AG04450 (cell line): Measurements from ENCODE around the gene TFAP2E. TPM values are rescaled to one million over a fixed set of nuclear protein-coding genes. Genes with fewer than 3 reads are reported as not detected.

ENCODE experiments used
- CTCF ChIA-PET: fragments of 300-600, 350-600 bp; formaldehyde crosslinking; extraction: SDS; loops from one replicate; lab custom pipeline; 2022; ENCODE audit warnings: antibody characterized with exemption, inconsistent platforms; lab: Charles Lee
- POLR2A ChIA-PET: fragments of 350-600 bp; formaldehyde crosslinking; extraction: SDS; loops from one replicate; lab custom pipeline; 2021; ENCODE audit warnings: antibody characterized with exemption, inconsistent platforms; lab: Yijun Ruan, JAX
- DNase-seq: peaks from one replicate; pipeline ENCODE4 v3.0.0-alpha.2; 2011; ENCODE audit warnings: low read depth, low spot score
- H3K27ac ChIP-seq: one replicate; pipeline ENCODE4 v1.5.1; 2012; ENCODE audit warnings: low read depth, low read length, control low read depth
- H3K27me3 ChIP-seq: one replicate; pipeline ENCODE4 v1.6.0; 2012; ENCODE audit warnings: low read length; ENCODE audit not compliant: control insufficient read depth, insufficient read depth
- H3K4me3 ChIP-seq: 2 replicates; pipeline ENCODE4 v1.5.1; 2011; ENCODE audit warnings: mild to moderate bottlenecking, low read depth, low read length, control low read depth
- H3K9me3 ChIP-seq: 2 replicates; pipeline ENCODE4 v1.5.1; 2012; ENCODE audit warnings: low read length; ENCODE audit not compliant: control insufficient read depth, insufficient read depth
- CTCF ChIP-seq: IDR thresholded peaks from 2 replicates; pipeline ENCODE4 v1.5.1; 2011; ENCODE audit warnings: low read depth, low read length, control low read depth, inconsistent platforms
- polyA plus RNA-seq: library from polyadenylated mRNA; depleted of rRNA; stranded (reverse); fragments of >200 nt; gene quantifications from 2 replicates; pipeline ENCODE4 v1.2.3, GENCODE V29; 2011

The TFAP2E gene
- polyA plus RNA-seq, 1 experiment, result 0.05 TPM

- no peak overlapping the region for H3K27ac ChIP-seq
- no peaks in the 10 kb centered on the region for H3K9me3 ChIP-seq
- CTCF ChIA-PET, result interaction anchor here (0.9 to 1.1 kb wide), 2 partner anchors 31 to 127 kb away, joined by 3 read pairs; no protein-coding TSS in a partner anchor
- H3K4me3 ChIP-seq, result no peak overlapping the region
- TF ChIP-seq CTCF, result no peak
- no peaks in the 10 kb centered on the region for H3K27me3 ChIP-seq
- no peak for DNase-seq
- POLR2A ChIA-PET, result no interaction called here
Measured at GRCh38 chr1:35600593-35600992, 27.5 kb downstream of the TFAP2E start.

DNA sequence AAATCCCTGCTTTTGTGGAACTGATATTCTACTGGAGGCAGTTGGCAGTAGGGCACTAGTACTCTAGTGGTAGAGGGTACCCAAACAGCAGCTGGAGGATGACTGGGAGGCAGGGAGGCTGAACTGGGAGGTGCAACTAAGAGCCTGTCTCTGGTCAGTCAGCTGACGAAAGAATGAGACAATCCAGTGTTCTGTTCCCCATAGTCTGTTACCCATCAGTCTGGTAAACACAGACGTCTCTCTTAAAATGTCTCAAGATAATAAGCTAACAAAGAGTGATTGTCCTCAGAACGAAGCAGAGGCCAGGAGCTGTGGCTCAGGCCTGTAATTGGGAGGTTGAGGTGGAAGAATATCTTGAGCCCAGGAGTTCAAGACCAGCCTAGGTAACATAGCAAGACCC is 30.4 kb downstream of the TFAP2E start:
- TF ChIP-seq CTCF, result no peak
- H3K9me3 ChIP-seq, result no peaks in the 10 kb centered on the region
- no peak overlapping the region for H3K4me3 ChIP-seq
- POLR2A ChIA-PET, result no interaction called here
- H3K27ac ChIP-seq, result no peak overlapping the region
- CTCF ChIA-PET, result interaction anchor here (2.6 kb wide), 1 partner anchor 35 kb away, joined by 8 read pairs; no protein-coding TSS in a partner anchor
- DNase-seq, result no peak
- no peaks in the 10 kb centered on the region for H3K27me3 ChIP-seq

DNA sequence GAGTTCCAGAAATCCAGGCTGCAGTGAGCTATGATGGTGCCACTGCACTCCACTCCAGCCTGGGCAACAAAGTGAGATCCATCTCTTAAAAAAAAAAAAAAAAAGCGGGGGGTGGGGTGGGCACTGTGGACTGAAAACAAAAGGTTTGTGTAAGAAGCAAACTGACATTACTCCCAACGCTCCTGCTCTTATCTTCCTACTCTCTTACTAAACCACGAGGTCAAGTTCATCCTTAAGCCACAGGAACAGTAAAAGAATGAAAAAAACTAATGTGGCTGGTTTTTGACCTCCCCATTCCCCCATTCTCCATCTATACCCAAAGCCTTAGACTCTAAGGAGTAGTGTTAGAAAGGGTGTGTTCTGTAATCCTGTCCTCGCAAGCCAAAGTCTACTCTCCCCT is 30.8 kb downstream of the TFAP2E start:
- H3K4me3 ChIP-seq, result no peak overlapping the region
- H3K27me3 ChIP-seq, result no peaks in the 10 kb centered on the region
- ChIA-PET CTCF (interaction anchor here (2.6 kb wide), 1 partner anchor 35 kb away, joined by 8 read pairs; no protein-coding TSS in a partner anchor), POLR2A (no interaction called here)
- DNase-seq, result no peak
- no peaks in the 10 kb centered on the region for H3K9me3 ChIP-seq
- no peak overlapping the region for H3K27ac ChIP-seq
- no peak for TF ChIP-seq CTCF

GRCh38 chr1:35605071-35605866 is 32.2 kb downstream of the TFAP2E start:
- no peaks in the 10 kb centered on the region for H3K27me3 ChIP-seq
- POLR2A ChIA-PET, result no interaction called here
- no peak overlapping the region for H3K4me3 ChIP-seq
- no peak for TF ChIP-seq CTCF
- H3K9me3 ChIP-seq, result no peaks in the 10 kb centered on the region
- H3K27ac ChIP-seq, result peak overlapping the region; percentile 11
- CTCF ChIA-PET, result interaction anchor here (1.7 to 2.6 kb wide), 3 partner anchors 36 to 122 kb away, joined by 5 to 11 read pairs (median 8); no protein-coding TSS in a partner anchor
- DNase-seq, result no peak

DNA sequence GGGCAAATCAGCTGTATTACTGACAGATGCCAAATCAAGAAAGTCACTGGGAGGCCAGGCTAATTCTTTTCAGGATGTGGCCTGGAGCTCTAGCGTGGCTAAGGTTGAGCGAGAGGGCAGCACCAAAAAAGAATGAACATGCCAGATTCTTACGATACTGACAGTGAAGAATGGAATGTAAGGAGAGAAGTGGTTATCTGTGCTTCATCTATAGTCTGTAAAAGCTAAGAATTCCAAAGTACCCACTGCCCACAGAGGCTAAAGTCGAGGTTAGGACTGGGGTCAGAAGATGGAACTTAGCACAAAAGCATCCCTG is 32.7 kb downstream of the TFAP2E start:
- no peaks in the 10 kb centered on the region for H3K27me3 ChIP-seq
- H3K9me3 ChIP-seq, result no peaks in the 10 kb centered on the region
- CTCF ChIA-PET, result interaction anchor here (1.7 to 1.8 kb wide), 2 partner anchors 41 to 121 kb away, joined by 5 to 11 read pairs; no protein-coding TSS in a partner anchor
- no peak overlapping the region for H3K4me3 ChIP-seq
- no peak for DNase-seq
- POLR2A ChIA-PET, result no interaction called here
- peak overlapping the region; percentile 11 for H3K27ac ChIP-seq
- TF ChIP-seq CTCF, result no peak
